ENCODE data around the gene DRD4. TPM values are rescaled to one million over a fixed set of nuclear protein-coding genes. Genes with fewer than 3 reads are reported as not detected.

The DRD4 gene
- total RNA-seq, 1 donor from 2014 or later, result 0.49 TPM

GRCh38 chr11:592501-592900 is 44.6 kb upstream of the DRD4 start:
- no peak for TF ChIP-seq CTCF (IDR thresholded peaks at IDR 0.05)
- H3K9me3 Mint-ChIP-seq, result no peaks in the 10 kb centered on the region
- DNase-seq, result no peak
- no peaks in the 10 kb centered on the region for H3K27me3 Mint-ChIP-seq
- no peak for ATAC-seq (ENCODE audit: low read depth)
- ChIA-PET POLR2A (no interaction called here), CTCF (no interaction called here)
- H3K36me3 Mint-ChIP-seq (ENCODE audit: low read depth), result peaks cover 91% of the 10 kb centered on the region
- H3K27ac Mint-ChIP-seq, result no peak overlapping the region
- intact Hi-C loops (cut with micrococcal nuclease), result no loop called here
- no peaks in the 10 kb centered on the region for H3K4me1 Mint-ChIP-seq
- H3K4me3 Mint-ChIP-seq, result no peak overlapping the region

DNA sequence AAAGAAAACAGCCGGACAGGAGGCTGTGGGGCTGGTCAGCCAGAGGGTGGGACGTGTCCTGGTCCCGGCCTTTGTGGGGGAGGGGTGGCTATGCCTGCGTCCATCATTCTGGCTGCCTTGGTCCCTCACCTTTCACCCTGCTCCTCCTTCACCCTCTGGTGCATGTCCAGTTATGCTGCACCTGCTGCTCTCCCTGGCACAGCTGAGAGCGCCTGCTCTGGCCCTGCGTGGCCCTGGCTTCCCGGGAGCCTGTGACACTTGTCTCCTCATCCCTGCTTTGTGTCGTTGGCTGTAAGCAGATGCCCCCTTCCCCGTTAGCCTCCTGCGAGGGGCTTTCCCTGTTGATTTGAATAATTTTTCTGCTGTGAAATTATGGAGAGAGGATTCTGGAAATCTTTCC is 44.2 kb upstream of the DRD4 start:
- Mint-ChIP-seq H3K27ac (no peak overlapping the region), H3K4me1 (no peaks in the 10 kb centered on the region), H3K36me3 (ENCODE audit: low read depth) (peaks cover 89% of the 10 kb centered on the region), H3K9me3 (no peaks in the 10 kb centered on the region), H3K4me3 (no peak overlapping the region), H3K27me3 (no peaks in the 10 kb centered on the region)
- intact Hi-C loops (cut with micrococcal nuclease), result no loop called here
- no peak for DNase-seq
- TF ChIP-seq CTCF (IDR thresholded peaks at IDR 0.05), result no peak
- ChIA-PET CTCF (no interaction called here), POLR2A (no interaction called here)
- ATAC-seq (ENCODE audit: low read depth), result no peak

DNA sequence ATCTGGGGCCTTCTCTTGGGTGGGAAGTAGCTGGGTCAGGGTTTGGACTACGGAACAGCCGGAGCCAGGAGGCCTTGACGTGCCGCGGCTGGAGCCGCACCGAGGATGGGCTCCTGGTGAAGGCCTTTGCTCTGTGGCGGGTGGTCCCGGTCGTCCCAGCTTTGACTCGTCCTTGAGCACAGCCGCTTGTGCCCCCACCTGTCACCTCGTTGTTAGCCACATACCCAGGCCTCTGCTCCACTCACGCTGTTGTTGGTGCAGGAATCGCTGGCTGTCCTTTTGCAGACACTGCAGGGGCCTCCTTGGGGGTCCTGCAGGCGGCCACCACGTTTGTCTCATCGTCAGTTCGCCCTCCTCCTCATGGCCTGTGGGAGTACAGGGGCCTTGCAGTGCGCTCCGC is 43.7 kb upstream of the DRD4 start:
- H3K4me1 Mint-ChIP-seq, result no peaks in the 10 kb centered on the region
- H3K4me3 Mint-ChIP-seq, result no peak overlapping the region
- no peak overlapping the region for H3K27ac Mint-ChIP-seq
- H3K27me3 Mint-ChIP-seq, result no peaks in the 10 kb centered on the region
- ATAC-seq (ENCODE audit: low read depth) (no peak), DNase-seq (no peak)
- ChIA-PET CTCF (no interaction called here), POLR2A (no interaction called here)
- peaks cover 89% of the 10 kb centered on the region for H3K36me3 Mint-ChIP-seq (ENCODE audit: low read depth)
- TF ChIP-seq CTCF (IDR thresholded peaks at IDR 0.05), result no peak
- no peaks in the 10 kb centered on the region for H3K9me3 Mint-ChIP-seq
- intact Hi-C loops (cut with micrococcal nuclease), result no loop called here

DNA sequence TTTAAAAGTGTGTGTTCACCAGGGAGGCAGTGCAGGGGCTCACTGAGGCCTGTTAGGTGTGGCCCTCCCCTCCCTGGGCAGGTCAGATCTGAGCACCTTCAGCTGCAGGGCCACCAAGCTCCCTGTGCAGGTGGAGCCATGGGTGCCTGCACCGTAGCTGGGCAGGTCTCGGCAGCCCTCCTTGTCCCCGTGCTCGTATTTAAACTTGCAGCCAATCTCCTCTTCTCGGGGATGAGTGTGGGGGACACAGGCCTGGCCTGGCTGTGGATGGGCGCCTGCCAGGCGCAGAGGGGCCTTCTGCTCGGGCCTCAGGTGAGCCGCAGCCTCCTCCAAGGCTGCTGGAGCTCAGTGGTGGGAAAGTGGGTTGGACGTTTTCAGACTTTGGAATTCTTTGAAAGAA is 41.7 kb upstream of the DRD4 start:
- Mint-ChIP-seq H3K4me3 (no peak overlapping the region), H3K4me1 (no peaks in the 10 kb centered on the region), H3K9me3 (no peaks in the 10 kb centered on the region), H3K36me3 (ENCODE audit: low read depth) (peaks cover 88% of the 10 kb centered on the region), H3K27me3 (no peaks in the 10 kb centered on the region), H3K27ac (no peak overlapping the region)
- CTCF ChIA-PET, result no interaction called here
- no peak for TF ChIP-seq CTCF (IDR thresholded peaks at IDR 0.05)
- DNase-seq (no peak), ATAC-seq (ENCODE audit: low read depth) (no peak)
- intact Hi-C loops (cut with micrococcal nuclease), result no loop called here
- POLR2A ChIA-PET, result no interaction called here

DNA sequence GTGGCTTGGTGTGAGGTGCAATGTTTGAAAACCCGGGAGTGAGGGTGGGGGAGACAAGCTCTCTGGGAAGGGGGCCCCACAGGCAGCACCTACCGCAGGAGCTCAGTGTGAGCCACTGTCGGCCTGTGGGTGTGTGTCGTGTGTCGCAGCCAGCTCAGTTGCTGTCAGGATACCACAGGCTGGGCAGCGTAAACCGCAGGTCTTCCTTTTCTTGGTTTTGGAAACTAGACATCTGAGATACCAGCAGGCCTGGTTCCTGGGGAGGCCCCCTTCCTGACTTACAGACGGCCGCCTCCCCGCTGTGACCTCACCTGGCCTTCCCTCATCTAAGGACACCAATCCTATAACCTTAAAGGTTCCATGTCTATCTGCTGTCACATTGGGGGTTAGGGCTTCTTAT is 40.7 kb upstream of the DRD4 start:
- intact Hi-C loops (cut with micrococcal nuclease), result no loop called here
- CTCF ChIA-PET, result no interaction called here
- Mint-ChIP-seq H3K9me3 (no peaks in the 10 kb centered on the region), H3K4me3 (no peak overlapping the region), H3K27me3 (no peaks in the 10 kb centered on the region), H3K27ac (no peak overlapping the region), H3K4me1 (no peaks in the 10 kb centered on the region), H3K36me3 (ENCODE audit: low read depth) (peaks cover 84% of the 10 kb centered on the region)
- ATAC-seq (ENCODE audit: low read depth) (no peak), DNase-seq (no peak)
- TF ChIP-seq CTCF (IDR thresholded peaks at IDR 0.05), result no peak
- POLR2A ChIA-PET, result no interaction called here
